Ishikawa (cell line): ENCODE data around the gene PPP3R1.

Source experiments
- CEBPB ChIP-seq: IDR thresholded peaks from 2 replicates; pipeline ENCODE4 v1.6.1; 2012
- CREB1 ChIP-seq: IDR thresholded peaks from 2 replicates; pipeline ENCODE4 v1.6.1; 2012; ENCODE audit warnings: low read depth
- EGR1 ChIP-seq: IDR thresholded peaks from 2 replicates; pipeline ENCODE4 v1.6.1; 2012
- EP300 ChIP-seq: IDR thresholded peaks from 2 replicates; pipeline ENCODE4 v1.6.1; 2012; ENCODE audit warnings: borderline replicate concordance
- FOXM1 ChIP-seq: IDR thresholded peaks from 2 replicates; pipeline ENCODE4 v1.6.1; 2012; ENCODE audit warnings: low read depth, borderline replicate concordance
- NFIC ChIP-seq: IDR thresholded peaks from 2 replicates; pipeline ENCODE4 v1.6.1; 2012
- RAD21 ChIP-seq: IDR thresholded peaks from 2 replicates; pipeline ENCODE4 v1.6.1; 2012; ENCODE audit warnings: low read depth
- TAF1 ChIP-seq: IDR thresholded peaks from 2 replicates; pipeline ENCODE4 v1.6.1; 2012; ENCODE audit warnings: low read depth, mild to moderate bottlenecking
- TCF12 ChIP-seq: IDR thresholded peaks from 2 replicates; pipeline ENCODE4 v1.6.1; 2012; ENCODE audit warnings: low read depth
- TEAD4 ChIP-seq: IDR thresholded peaks from 2 replicates; pipeline ENCODE4 v1.6.1; 2012
- YY1 ChIP-seq: IDR thresholded peaks from 2 replicates; pipeline ENCODE4 v1.6.1; 2012; ENCODE audit warnings: low read depth
- ZBTB7A ChIP-seq: IDR thresholded peaks from 2 replicates; pipeline ENCODE4 v1.6.1; 2012; ENCODE audit warnings: low read depth
- TF ChIP-seq, protein P1 (sequence below): IDR thresholded peaks from 2 replicates; pipeline ENCODE4 v1.6.1; 2012; ENCODE audit warnings: low read depth, mild to moderate bottlenecking
- TF ChIP-seq, protein P2 (sequence below): IDR thresholded peaks from 2 replicates; pipeline ENCODE4 v1.6.1; 2012
- TF ChIP-seq, protein P3 (sequence below): IDR thresholded peaks from 2 replicates; pipeline ENCODE4 v1.6.1; 2012

PPP3R1 gene

GRCh38 chr2:68292108-68292710, 39.9 kb upstream of the PPP3R1 start:
- no peak for TF ChIP-seq EP300
- TF ChIP-seq RAD21 = peak; percentile 87

DNA sequence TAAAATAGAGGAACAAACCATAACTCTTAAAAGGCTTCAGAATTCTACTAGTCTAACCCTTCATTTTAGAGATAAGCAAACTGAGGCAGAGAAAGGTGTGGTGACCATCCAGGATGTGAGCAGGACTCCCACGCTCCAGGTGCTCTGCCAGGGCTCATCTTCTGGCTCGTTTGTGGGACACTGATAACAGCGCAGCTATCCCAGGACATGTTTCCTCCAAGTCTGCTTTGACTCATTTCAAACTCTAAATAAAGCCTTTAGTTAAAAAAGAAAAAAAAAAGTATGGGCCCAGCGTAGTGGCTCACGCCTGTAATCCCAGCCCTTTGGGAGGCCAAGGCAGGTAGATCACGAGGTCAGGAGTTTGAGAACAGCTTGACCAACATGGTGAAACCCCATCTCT, 39.0 kb upstream of the PPP3R1 start:
- TF ChIP-seq RAD21 (no peak), ZBTB7A (no peak), EP300 (no peak), CEBPB (no peak), TAF1 (no peak), YY1 (no peak), TEAD4 (no peak), EGR1 (no peak), NFIC (no peak), TCF12 (no peak), CREB1 (no peak), FOXM1 (no peak)
- TF ChIP-seq, protein P1, sequence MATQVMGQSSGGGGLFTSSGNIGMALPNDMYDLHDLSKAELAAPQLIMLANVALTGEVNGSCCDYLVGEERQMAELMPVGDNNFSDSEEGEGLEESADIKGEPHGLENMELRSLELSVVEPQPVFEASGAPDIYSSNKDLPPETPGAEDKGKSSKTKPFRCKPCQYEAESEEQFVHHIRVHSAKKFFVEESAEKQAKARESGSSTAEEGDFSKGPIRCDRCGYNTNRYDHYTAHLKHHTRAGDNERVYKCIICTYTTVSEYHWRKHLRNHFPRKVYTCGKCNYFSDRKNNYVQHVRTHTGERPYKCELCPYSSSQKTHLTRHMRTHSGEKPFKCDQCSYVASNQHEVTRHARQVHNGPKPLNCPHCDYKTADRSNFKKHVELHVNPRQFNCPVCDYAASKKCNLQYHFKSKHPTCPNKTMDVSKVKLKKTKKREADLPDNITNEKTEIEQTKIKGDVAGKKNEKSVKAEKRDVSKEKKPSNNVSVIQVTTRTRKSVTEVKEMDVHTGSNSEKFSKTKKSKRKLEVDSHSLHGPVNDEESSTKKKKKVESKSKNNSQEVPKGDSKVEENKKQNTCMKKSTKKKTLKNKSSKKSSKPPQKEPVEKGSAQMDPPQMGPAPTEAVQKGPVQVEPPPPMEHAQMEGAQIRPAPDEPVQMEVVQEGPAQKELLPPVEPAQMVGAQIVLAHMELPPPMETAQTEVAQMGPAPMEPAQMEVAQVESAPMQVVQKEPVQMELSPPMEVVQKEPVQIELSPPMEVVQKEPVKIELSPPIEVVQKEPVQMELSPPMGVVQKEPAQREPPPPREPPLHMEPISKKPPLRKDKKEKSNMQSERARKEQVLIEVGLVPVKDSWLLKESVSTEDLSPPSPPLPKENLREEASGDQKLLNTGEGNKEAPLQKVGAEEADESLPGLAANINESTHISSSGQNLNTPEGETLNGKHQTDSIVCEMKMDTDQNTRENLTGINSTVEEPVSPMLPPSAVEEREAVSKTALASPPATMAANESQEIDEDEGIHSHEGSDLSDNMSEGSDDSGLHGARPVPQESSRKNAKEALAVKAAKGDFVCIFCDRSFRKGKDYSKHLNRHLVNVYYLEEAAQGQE = no peak
- TF ChIP-seq, protein P2, sequence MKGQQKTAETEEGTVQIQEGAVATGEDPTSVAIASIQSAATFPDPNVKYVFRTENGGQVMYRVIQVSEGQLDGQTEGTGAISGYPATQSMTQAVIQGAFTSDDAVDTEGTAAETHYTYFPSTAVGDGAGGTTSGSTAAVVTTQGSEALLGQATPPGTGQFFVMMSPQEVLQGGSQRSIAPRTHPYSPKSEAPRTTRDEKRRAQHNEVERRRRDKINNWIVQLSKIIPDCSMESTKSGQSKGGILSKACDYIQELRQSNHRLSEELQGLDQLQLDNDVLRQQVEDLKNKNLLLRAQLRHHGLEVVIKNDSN = no peak
- TF ChIP-seq, protein P3, sequence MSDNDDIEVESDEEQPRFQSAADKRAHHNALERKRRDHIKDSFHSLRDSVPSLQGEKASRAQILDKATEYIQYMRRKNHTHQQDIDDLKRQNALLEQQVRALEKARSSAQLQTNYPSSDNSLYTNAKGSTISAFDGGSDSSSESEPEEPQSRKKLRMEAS = no peak

DNA sequence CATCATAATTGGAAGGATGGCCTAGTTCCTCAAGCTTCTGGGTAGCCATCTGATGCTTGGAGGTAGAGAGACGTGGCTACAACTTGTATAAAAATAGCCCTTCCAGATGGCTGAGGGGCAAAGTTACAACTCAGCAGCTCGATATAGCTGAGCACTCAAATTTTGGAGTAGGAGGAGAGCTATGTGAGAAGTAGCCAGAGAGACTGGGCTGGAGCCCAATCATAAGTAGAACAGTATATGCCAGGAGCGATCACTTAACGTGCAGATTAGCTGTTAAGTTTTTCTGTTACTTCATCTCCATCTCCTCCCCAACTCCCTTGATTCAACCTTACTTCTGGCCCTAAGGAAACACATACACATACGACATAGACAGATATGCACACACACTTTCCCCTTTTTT, 38.6 kb upstream of the PPP3R1 start:
- TF ChIP-seq, protein P2 = no peak
- TF ChIP-seq RAD21 (no peak), FOXM1 (no peak), ZBTB7A (no peak), EP300 (no peak), YY1 (no peak), TEAD4 (no peak), EGR1 (no peak), TAF1 (no peak)

DNA sequence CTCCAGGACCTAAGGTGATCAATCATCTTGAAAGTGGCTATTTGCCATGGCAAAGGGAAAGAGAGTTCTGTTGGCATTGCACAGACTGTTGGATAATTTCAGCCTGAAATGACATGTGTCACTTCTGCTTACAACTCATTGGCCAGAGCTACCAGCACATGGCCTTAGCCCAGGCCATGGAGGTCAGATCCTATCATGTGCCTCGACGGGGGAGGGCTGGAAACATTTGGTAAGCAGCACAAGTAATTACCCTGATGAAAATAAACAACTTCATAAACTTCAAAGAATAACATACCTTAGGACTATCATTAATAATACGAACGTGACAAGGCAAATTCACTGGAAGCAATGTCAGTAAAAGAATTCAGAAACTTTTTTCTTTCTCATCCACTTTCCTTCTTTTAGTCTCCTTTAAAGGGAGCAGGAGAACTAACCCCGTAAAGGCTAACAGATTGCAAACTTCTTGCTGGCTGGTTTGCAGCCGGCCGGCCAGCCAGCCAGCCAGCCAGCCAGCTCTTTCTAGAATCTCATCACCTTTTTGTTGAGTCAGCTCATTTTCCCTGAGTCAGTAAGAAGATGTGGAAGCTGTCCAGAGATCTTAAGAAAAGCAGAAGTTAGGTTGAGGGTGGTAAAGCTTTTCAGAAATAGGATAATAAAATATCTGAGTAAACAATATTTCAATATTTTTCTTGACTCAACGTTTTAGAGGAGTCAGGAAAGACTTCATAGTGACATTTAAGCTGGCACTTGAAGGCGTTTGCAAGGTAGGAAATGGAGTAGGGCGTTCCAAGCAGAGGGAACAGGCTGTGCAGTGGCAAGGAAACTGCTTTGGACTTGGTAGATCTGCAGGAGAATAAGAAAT, 35.5 kb upstream of the PPP3R1 start:
- TF ChIP-seq, protein P2 = no peak
- TF ChIP-seq TEAD4 (no peak), RAD21 (no peak), FOXM1 (no peak), CEBPB (no peak), TCF12 (no peak), EGR1 (no peak), TAF1 (no peak), YY1 (no peak), EP300 (no peak)
- TF ChIP-seq, protein P1 = no peak

DNA sequence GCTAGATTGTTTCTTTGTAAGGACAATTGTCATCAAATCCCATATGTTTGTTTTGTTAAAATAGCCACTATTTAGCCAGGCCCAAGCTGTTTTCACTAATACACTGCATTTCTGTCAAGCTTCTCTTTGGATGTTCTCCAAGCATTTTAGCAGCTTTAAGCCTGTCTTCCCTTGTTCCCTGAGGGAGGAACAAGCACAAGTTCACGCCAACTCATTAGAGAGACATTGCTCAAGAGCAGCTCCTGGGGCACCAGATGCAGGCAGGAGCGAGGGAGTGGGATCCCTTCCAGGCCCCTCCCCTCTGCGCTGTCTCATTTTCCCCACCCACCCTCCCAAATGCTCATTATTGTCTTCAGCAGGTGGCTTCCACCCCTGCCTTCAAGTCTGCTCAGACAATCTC, 32.6 kb upstream of the PPP3R1 start:
- TF ChIP-seq, protein P3 = no peak
- TF ChIP-seq TCF12 (no peak), TEAD4 (no peak), CREB1 (no peak), CEBPB (no peak)

DNA sequence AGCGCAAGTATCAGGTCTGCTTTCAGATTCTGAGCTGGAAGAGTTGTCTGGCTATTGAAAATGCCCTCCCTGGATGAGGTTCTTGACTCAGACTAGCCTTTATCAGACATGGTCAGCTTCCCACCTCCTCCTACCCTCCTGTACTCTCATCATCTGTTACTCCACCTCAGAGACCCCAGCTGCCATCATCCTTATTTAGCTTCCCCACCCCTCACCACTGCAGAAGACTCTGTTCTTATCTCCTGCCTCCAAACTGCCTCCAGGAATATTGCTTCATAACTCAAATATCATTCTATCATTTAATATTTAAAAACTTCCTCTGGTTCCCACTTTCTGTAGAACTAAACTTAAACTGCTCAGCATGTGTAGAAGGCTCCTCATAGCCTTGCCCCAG, 31.1 kb upstream of the PPP3R1 start:
- TF ChIP-seq, protein P1 = no peak
- TF ChIP-seq NFIC (no peak), TEAD4 (no peak), TCF12 (no peak), FOXM1 (no peak), EP300 (no peak), YY1 (no peak), RAD21 (no peak), CEBPB (no peak), TAF1 (no peak), ZBTB7A (no peak), CREB1 (no peak), EGR1 (no peak)
- TF ChIP-seq, protein P2 = no peak
- TF ChIP-seq, protein P3 = no peak
